ENCODE data around the gene OSBPL5.

OSBPL5 gene

DNA sequence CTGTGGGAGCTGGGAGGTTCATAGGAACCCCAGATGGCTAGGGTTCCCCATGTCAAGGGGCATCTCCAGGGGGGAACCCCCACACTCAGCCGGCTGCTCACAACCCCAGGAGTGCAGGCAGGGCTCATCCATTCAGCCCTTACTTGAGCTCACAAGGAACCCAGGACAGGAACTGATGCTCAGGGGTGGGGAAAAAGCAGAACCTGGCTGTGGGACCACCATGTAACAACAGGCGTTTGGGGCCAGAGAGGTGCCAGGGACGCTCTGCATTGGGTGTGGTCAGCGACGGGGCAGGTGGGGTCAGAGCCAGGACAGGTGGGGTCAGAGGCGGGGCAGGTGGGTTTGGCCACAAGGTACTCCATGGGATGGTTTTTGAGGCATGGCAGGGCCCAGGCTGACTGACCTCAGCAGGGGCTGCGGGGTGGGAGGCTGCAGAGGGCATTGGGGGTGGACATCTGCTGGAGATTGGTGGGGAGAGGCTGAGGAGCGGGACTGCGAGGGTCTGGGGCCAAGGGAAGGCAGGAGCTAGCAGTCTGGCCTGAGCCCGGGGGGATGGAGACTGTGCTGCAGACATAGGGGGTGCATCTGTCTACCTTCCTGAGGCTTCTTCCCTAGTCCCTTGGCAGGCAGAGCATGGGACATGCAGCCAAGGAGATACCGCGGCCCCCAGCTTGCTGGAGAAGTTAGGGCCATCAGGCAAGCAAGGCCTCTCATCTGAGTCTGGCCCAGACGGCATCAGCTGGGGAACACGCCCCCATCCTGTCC is 73.8 kb downstream of the OSBPL5 start:
- H3K36me3 ChIP-seq (ENCODE audit: control insufficient read depth in 5 of 5, insufficient read depth in 5 of 5, low read length in 5 of 5), result peaks cover 0 to 56% (median 40%) of the 10 kb centered on the region in 5 donors

GRCh38 chr11:3090096-3090901 is 74.8 kb downstream of the OSBPL5 start:
- peaks cover 0 to 56% (median 40%) of the 10 kb centered on the region in 5 donors for H3K36me3 ChIP-seq (ENCODE audit: control insufficient read depth in 5 of 5, insufficient read depth in 5 of 5, low read length in 5 of 5)

More for the DNA sequence above, 73.8 kb downstream of the OSBPL5 start:
- Histone ChIP-seq H3K9ac (ENCODE audit: low read length in 5 of 5) (no peak overlapping the region), H3K9me3 (ENCODE audit: control insufficient read depth in 5 of 5, low read length in 5 of 5) (no peaks in the 10 kb centered on the region), H3K4me3 (ENCODE audit: low read depth in 1 of 5, low read length in 5 of 5) (no peak overlapping the region), H3K27me3 (ENCODE audit: control insufficient read depth in 5 of 5, insufficient read depth in 4 of 5, low read length in 5 of 5) (no peaks in the 10 kb centered on the region), H3K27ac (ENCODE audit: low read depth, low read length) (no peak overlapping the region), H3K4me1 (ENCODE audit: control insufficient read depth in 5 of 5, insufficient read depth in 5 of 5, low read length in 5 of 5) (peaks cover 3 to 51% (median 42%) of the 10 kb centered on the region in 5 donors)

GRCh38 chr11:3089236-3090061 is 75.7 kb downstream of the OSBPL5 start:
- H3K4me1 ChIP-seq (ENCODE audit: control insufficient read depth in 5 of 5, insufficient read depth in 5 of 5, low read length in 5 of 5), result peaks cover 0 to 33% (median 28%) of the 10 kb centered on the region in 5 donors
- no peak overlapping the region for H3K27ac ChIP-seq (ENCODE audit: low read depth, low read length)
- peaks cover 0 to 54% (median 39%) of the 10 kb centered on the region in 5 donors for H3K36me3 ChIP-seq (ENCODE audit: control insufficient read depth in 5 of 5, insufficient read depth in 5 of 5, low read length in 5 of 5)
- H3K9me3 ChIP-seq (ENCODE audit: control insufficient read depth in 5 of 5, low read length in 5 of 5), result no peaks in the 10 kb centered on the region
- no peaks in the 10 kb centered on the region for H3K27me3 ChIP-seq (ENCODE audit: control insufficient read depth in 5 of 5, insufficient read depth in 4 of 5, low read length in 5 of 5)
- no peak overlapping the region for H3K9ac ChIP-seq (ENCODE audit: low read length in 5 of 5)
- H3K4me3 ChIP-seq (ENCODE audit: low read depth in 1 of 5, low read length in 5 of 5), result no peak overlapping the region

More at GRCh38 chr11:3090096-3090901, 74.8 kb downstream of the OSBPL5 start:
- Histone ChIP-seq H3K9me3 (ENCODE audit: control insufficient read depth in 5 of 5, low read length in 5 of 5) (no peaks in the 10 kb centered on the region), H3K4me3 (ENCODE audit: low read depth in 1 of 5, low read length in 5 of 5) (no peak overlapping the region), H3K4me1 (ENCODE audit: control insufficient read depth in 5 of 5, insufficient read depth in 5 of 5, low read length in 5 of 5) (peaks cover 3 to 42% (median 33%) of the 10 kb centered on the region in 5 donors), H3K27ac (ENCODE audit: low read depth, low read length) (no peak overlapping the region), H3K27me3 (ENCODE audit: control insufficient read depth in 5 of 5, insufficient read depth in 4 of 5, low read length in 5 of 5) (no peaks in the 10 kb centered on the region), H3K9ac (ENCODE audit: low read length in 5 of 5) (no peak overlapping the region)

DNA sequence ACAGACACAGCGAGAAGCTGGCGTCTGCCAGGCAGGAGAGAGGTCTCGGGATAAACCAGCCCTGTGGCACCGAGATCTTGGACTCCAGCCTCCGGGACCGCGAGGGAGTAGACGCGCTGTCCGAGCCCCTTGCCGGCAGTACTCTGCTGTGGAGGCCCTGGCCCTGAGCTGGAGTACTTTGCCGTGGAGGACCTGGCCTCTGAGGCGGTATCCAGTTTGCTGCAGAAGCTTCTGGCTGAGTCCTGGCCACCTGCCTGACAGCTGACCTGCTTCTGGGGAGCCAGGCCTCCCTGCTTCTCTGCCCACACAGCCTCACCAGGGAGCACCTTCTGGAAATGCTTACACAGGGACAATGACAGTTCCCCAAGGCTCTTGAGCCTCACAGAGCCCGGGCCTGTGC is 76.3 kb downstream of the OSBPL5 start:
- peaks cover 0 to 48% (median 35%) of the 10 kb centered on the region in 5 donors for H3K36me3 ChIP-seq (ENCODE audit: control insufficient read depth in 5 of 5, insufficient read depth in 5 of 5, low read length in 5 of 5)
- no peaks in the 10 kb centered on the region for H3K27me3 ChIP-seq (ENCODE audit: control insufficient read depth in 5 of 5, insufficient read depth in 4 of 5, low read length in 5 of 5)
- H3K9me3 ChIP-seq (ENCODE audit: control insufficient read depth in 5 of 5, low read length in 5 of 5), result no peaks in the 10 kb centered on the region
- H3K4me1 ChIP-seq (ENCODE audit: control insufficient read depth in 5 of 5, insufficient read depth in 5 of 5, low read length in 5 of 5), result peaks cover 0 to 27% (median 22%) of the 10 kb centered on the region in 5 donors
- no peak overlapping the region for H3K4me3 ChIP-seq (ENCODE audit: low read depth in 1 of 5, low read length in 5 of 5)
- no peak overlapping the region for H3K9ac ChIP-seq (ENCODE audit: low read length in 5 of 5)
- no peak overlapping the region for H3K27ac ChIP-seq (ENCODE audit: low read depth, low read length)

GRCh38 chr11:3087821-3088800 is 77.0 kb downstream of the OSBPL5 start:
- Histone ChIP-seq H3K9me3 (ENCODE audit: control insufficient read depth in 5 of 5, low read length in 5 of 5) (no peaks in the 10 kb centered on the region), H3K9ac (ENCODE audit: low read length in 5 of 5) (no peak overlapping the region), H3K36me3 (ENCODE audit: control insufficient read depth in 5 of 5, insufficient read depth in 5 of 5, low read length in 5 of 5) (peaks cover 0 to 42% (median 32%) of the 10 kb centered on the region in 5 donors), H3K4me3 (ENCODE audit: low read depth in 1 of 5, low read length in 5 of 5) (no peak overlapping the region), H3K27me3 (ENCODE audit: control insufficient read depth in 5 of 5, insufficient read depth in 4 of 5, low read length in 5 of 5) (peaks cover 0 to 2% (median 0%) of the 10 kb centered on the region in 5 donors), H3K4me1 (ENCODE audit: control insufficient read depth in 5 of 5, insufficient read depth in 5 of 5, low read length in 5 of 5) (peaks cover 0 to 20% (median 15%) of the 10 kb centered on the region in 5 donors), H3K27ac (ENCODE audit: low read depth, low read length) (no peak overlapping the region)

DNA sequence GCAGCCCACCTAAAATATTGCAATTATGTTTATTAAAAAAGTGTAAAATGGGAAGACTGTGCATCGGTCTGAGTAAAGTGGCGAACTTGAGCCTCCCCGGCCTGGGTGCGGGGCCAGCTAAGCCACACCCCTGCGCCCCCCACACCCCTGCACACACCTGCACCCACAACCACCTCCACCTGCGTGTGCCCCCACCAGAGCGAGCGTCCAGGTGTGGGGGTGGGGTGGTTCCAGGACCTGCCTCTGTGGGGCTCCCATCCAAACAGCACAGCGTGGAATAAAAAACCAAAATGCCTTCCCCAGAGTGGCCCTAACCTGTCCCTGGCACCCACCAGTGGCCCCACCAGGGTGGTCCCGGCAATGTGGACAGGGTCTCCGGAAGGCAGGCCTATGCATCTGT is 77.7 kb downstream of the OSBPL5 start:
- H3K9me3 ChIP-seq (ENCODE audit: control insufficient read depth in 5 of 5, low read length in 5 of 5), result no peaks in the 10 kb centered on the region
- no peak overlapping the region for H3K9ac ChIP-seq (ENCODE audit: low read length in 5 of 5)
- peaks cover 0 to 12% (median 10%) of the 10 kb centered on the region in 5 donors for H3K4me1 ChIP-seq (ENCODE audit: control insufficient read depth in 5 of 5, insufficient read depth in 5 of 5, low read length in 5 of 5)
- H3K27me3 ChIP-seq (ENCODE audit: control insufficient read depth in 5 of 5, insufficient read depth in 4 of 5, low read length in 5 of 5), result peaks cover 0 to 2% (median 0%) of the 10 kb centered on the region in 5 donors
- H3K36me3 ChIP-seq (ENCODE audit: control insufficient read depth in 5 of 5, insufficient read depth in 5 of 5, low read length in 5 of 5), result peaks cover 0 to 41% (median 30%) of the 10 kb centered on the region in 5 donors
- no peak overlapping the region for H3K4me3 ChIP-seq (ENCODE audit: low read depth in 1 of 5, low read length in 5 of 5)
- H3K27ac ChIP-seq (ENCODE audit: low read depth, low read length), result no peak overlapping the region

GRCh38 chr11:3086671-3087150 is 78.4 kb downstream of the OSBPL5 start:
- peaks cover 0 to 6% (median 3%) of the 10 kb centered on the region in 5 donors for H3K4me1 ChIP-seq (ENCODE audit: control insufficient read depth in 5 of 5, insufficient read depth in 5 of 5, low read length in 5 of 5)
- H3K4me3 ChIP-seq (ENCODE audit: low read depth in 1 of 5, low read length in 5 of 5), result no peak overlapping the region
- H3K9ac ChIP-seq (ENCODE audit: low read length in 5 of 5), result no peak overlapping the region
- peaks cover 0 to 41% (median 27%) of the 10 kb centered on the region in 5 donors for H3K36me3 ChIP-seq (ENCODE audit: control insufficient read depth in 5 of 5, insufficient read depth in 5 of 5, low read length in 5 of 5)
- H3K9me3 ChIP-seq (ENCODE audit: control insufficient read depth in 5 of 5, low read length in 5 of 5), result no peaks in the 10 kb centered on the region
- H3K27me3 ChIP-seq (ENCODE audit: control insufficient read depth in 5 of 5, insufficient read depth in 4 of 5, low read length in 5 of 5), result peaks cover 0 to 2% (median 0%) of the 10 kb centered on the region in 5 donors
- H3K27ac ChIP-seq (ENCODE audit: low read depth, low read length), result no peak overlapping the region

- Histone ChIP-seq H3K27me3 (ENCODE audit: control insufficient read depth in 5 of 5, insufficient read depth in 4 of 5, low read length in 5 of 5) (peaks cover 0 to 2% (median 0%) of the 10 kb centered on the region in 5 donors), H3K9ac (ENCODE audit: low read length in 5 of 5) (no peak overlapping the region), H3K4me1 (ENCODE audit: control insufficient read depth in 5 of 5, insufficient read depth in 5 of 5, low read length in 5 of 5) (no peaks in the 10 kb centered on the region), H3K27ac (ENCODE audit: low read depth, low read length) (no peak overlapping the region), H3K9me3 (ENCODE audit: control insufficient read depth in 5 of 5, low read length in 5 of 5) (no peaks in the 10 kb centered on the region), H3K36me3 (ENCODE audit: control insufficient read depth in 5 of 5, insufficient read depth in 5 of 5, low read length in 5 of 5) (peaks cover 0 to 37% (median 27%) of the 10 kb centered on the region in 5 donors), H3K4me3 (ENCODE audit: low read depth in 1 of 5, low read length in 5 of 5) (no peak overlapping the region)
Observed at GRCh38 chr11:3086114-3086513, 79.0 kb downstream of the OSBPL5 start.

Measured in subcutaneous abdominal adipose tissue (tissue), 5 donors.